Keratinocyte (primary cell): Measurements from ENCODE around the gene CCND2.

Experiments
- EZH2 ChIP-seq: IDR thresholded peaks from one replicate; pipeline ENCODE4 v1.6.1; 2012; ENCODE audit warnings: inconsistent platforms, mild to moderate bottlenecking, low read length, moderate library complexity
- TF ChIP-seq, protein P1 (sequence below), 3 experiments: IDR thresholded peaks in 1 of 3; conservative IDR thresholded peaks in 1 of 3; optimal IDR thresholded peaks in 1 of 3; 2 replicates in 2 of 3; 3 replicates in 1 of 3; pipeline versions ENCODE3 to v1.5.1; 2011; ENCODE audit warnings: low read length in 3 of 3, mild to moderate bottlenecking in 3 of 3, moderate library complexity in 2 of 3, control low read depth in 1 of 3, inconsistent platforms in 1 of 3; ENCODE audit not compliant: insufficient read depth in 2 of 3; ENCODE audit errors: extremely low read depth in 1 of 3

DNA sequence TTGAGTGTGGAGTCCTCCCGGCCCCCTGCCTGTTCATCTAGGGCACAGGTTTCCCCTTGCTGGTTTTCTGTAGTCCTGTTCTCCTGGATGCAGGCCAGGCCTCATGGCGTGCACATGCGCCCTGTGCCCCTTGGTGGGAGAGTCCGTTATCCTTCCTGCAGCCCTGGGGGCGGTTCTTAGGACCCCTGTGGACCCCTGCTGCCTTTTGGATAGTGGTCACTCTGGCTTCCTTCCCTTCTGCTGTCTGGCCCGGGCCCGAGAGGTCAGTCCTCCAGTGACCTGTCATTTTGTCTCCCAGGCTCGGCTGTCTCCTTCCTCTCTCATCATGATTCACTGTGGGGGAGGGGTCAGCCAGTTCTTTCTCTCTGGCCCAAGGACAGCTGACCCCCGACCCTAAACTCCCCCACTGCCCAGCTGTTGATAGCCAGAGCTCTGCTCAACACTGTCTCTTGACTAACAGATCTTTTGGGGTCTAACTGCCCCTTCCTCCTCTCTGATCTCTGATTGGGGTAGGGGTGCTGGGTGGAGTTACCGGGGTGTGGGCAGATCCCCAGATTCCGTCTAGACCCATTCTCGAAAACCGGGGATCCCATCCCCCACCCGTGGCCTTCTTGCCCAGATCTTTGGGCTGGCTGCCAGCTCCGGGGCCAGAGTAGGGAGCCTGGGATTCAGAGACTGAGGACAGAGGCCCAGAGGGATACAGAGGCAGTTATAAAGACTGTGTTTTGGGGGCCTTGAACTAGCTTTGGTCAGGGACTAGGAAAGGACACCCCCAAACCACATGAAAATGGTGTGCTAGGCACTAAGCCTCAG, 7.0 kb downstream of the CCND2 start:
- TF ChIP-seq, protein P1, sequence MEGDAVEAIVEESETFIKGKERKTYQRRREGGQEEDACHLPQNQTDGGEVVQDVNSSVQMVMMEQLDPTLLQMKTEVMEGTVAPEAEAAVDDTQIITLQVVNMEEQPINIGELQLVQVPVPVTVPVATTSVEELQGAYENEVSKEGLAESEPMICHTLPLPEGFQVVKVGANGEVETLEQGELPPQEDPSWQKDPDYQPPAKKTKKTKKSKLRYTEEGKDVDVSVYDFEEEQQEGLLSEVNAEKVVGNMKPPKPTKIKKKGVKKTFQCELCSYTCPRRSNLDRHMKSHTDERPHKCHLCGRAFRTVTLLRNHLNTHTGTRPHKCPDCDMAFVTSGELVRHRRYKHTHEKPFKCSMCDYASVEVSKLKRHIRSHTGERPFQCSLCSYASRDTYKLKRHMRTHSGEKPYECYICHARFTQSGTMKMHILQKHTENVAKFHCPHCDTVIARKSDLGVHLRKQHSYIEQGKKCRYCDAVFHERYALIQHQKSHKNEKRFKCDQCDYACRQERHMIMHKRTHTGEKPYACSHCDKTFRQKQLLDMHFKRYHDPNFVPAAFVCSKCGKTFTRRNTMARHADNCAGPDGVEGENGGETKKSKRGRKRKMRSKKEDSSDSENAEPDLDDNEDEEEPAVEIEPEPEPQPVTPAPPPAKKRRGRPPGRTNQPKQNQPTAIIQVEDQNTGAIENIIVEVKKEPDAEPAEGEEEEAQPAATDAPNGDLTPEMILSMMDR (optimal IDR thresholded peaks at IDR 0.05 in 1 of 3, IDR thresholded peaks at IDR 0.05 in 1 of 3, conservative IDR thresholded peaks at IDR 0.05 in 1 of 3; ENCODE audit: extremely low read depth in 1 of 3, insufficient read depth in 2 of 3, low read length in 3 of 3): no peak
- no peak for TF ChIP-seq EZH2
